K562 (cell line): Measurements from ENCODE around the gene TRIM75.

ENCODE experiments used
- HDAC6 ChIP-seq: IDR thresholded peaks from 2 replicates; pipeline ENCODE4 v1.6.1; 2012; ENCODE audit warnings: low read depth, mild to moderate bottlenecking, control low read depth, inconsistent platforms, low read length, moderate library complexity
- MAX ChIP-seq: sonication (generic); formaldehyde crosslinking; IDR thresholded peaks from 2 replicates; pipeline ENCODE4 v1.9.0; 2022; ENCODE audit warnings: mild to moderate bottlenecking, missing genetic modification reagents
- MLX ChIP-seq, 2 experiments: fragments of 450-650 bp in 1 of 2; sonication (generic) in 1 of 2; formaldehyde crosslinking; conservative IDR thresholded peaks; 2 replicates each; pipeline versions ENCODE4 v1.4.0 to v1.8.1; 2020 to 2022; ENCODE audit warnings: mild to moderate bottlenecking in 1 of 2, missing genetic modification reagents in 1 of 2
- XRCC3 ChIP-seq: fragments of 450-650 bp; IDR thresholded peaks from 2 replicates; pipeline ENCODE4 v1.6.1; 2017; ENCODE audit warnings: mild to moderate bottlenecking, moderate library complexity
- ZFX ChIP-seq: sonication (generic); formaldehyde crosslinking; IDR thresholded peaks from 2 replicates; pipeline ENCODE4 v1.8.0; 2022; ENCODE audit warnings: mild to moderate bottlenecking, missing genetic modification reagents, moderate library complexity
- ZNF175 ChIP-seq: fragments of 200-800 bp; sonication (Bioruptor generic); IDR thresholded peaks from 2 replicates; pipeline ENCODE4 v1.6.1; 2016; ENCODE audit warnings: low read depth, mild to moderate bottlenecking, missing genetic modification characterization, missing compliant biosample characterization
- ZNF785 ChIP-seq: fragments of 250-450 bp; sonication (Bioruptor Pico); IDR thresholded peaks from 2 replicates; pipeline ENCODE4 v1.4.0; 2020; ENCODE audit warnings: mild to moderate bottlenecking

GRCh38 chr4:165048170-165048569 lies 5.5 kb upstream of the TRIM75 start:
- no peak for TF ChIP-seq MAX (CRISPR knock-in tag)
- no peak for TF ChIP-seq ZNF175 (CRISPR knock-in tag)
- no peak for TF ChIP-seq XRCC3
- no peak for TF ChIP-seq ZFX
- TF ChIP-seq HDAC6 = no peak
- no peak for TF ChIP-seq ZNF785
- no peak for TF ChIP-seq MLX (CRISPR knock-in tag; conservative IDR thresholded peaks at IDR 0.05)
